ENCODE results near the gene PACS1. TPM values are rescaled to one million over a fixed set of nuclear protein-coding genes. Genes with fewer than 3 reads are reported as not detected.

Gene PACS1
- total RNA-seq, 6 experiments from 2014 or later, result 5.8 to 23.7 (median 12.5) TPM

GRCh38 chr11:66146940-66147339 is 76.9 kb downstream of the PACS1 start:
- TF ChIP-seq CTCF (IDR thresholded peaks at IDR 0.05) (no peak), POLR2A (IDR thresholded peaks at IDR 0.05) (no peak)
- H3K27ac ChIP-seq, result no peak overlapping the region
- H3K4me3 ChIP-seq, result no peak overlapping the region
- no peaks in the 10 kb centered on the region for H3K27me3 ChIP-seq
- DNase-seq (no peak), ATAC-seq (no peak)
- 96% methylated on average over 3 of the region's 5 CpGs for WGBS (ENCODE audit: insufficient coverage, low coverage, low lambda C conversion rate, missing lambda C conversion rate)
- no peaks in the 10 kb centered on the region for H3K36me3 ChIP-seq
- H3K9me3 ChIP-seq, result no peaks in the 10 kb centered on the region
- intact Hi-C loops (cut with DNase I), result no loop called here
- H3K4me1 ChIP-seq, result peaks cover 0 to 6% (median 0%) of the 10 kb centered on the region in 4 donors

GRCh38 chr11:66150140-66150539 is 80.1 kb downstream of the PACS1 start:
- no peak overlapping the region for H3K4me3 ChIP-seq
- TF ChIP-seq CTCF (IDR thresholded peaks at IDR 0.05) (no peak), POLR2A (IDR thresholded peaks at IDR 0.05) (no peak)
- DNase-seq, result no peak
- no peaks in the 10 kb centered on the region for H3K9me3 ChIP-seq
- no peak overlapping the region for H3K27ac ChIP-seq
- no peaks in the 10 kb centered on the region for H3K27me3 ChIP-seq
- no peaks in the 10 kb centered on the region for H3K36me3 ChIP-seq
- WGBS (ENCODE audit: insufficient coverage, low coverage, low lambda C conversion rate, missing lambda C conversion rate), result 28% methylated on average over 2 of the region's 2 CpGs
- intact Hi-C loops (cut with DNase I), result no loop called here
- peaks cover 0 to 6% (median 0%) of the 10 kb centered on the region in 4 donors for H3K4me1 ChIP-seq
- ATAC-seq, result peak in 3 of 4 donors; percentile 25 to 30 (median 29)

- Histone ChIP-seq H3K27ac (no peak overlapping the region), H3K4me3 (no peak overlapping the region), H3K4me1 (peaks cover 0 to 6% (median 0%) of the 10 kb centered on the region in 4 donors), H3K9me3 (no peaks in the 10 kb centered on the region), H3K27me3 (no peaks in the 10 kb centered on the region), H3K36me3 (no peaks in the 10 kb centered on the region)
- ATAC-seq, result no peak
- no peak for TF ChIP-seq POLR2A (IDR thresholded peaks at IDR 0.05)
- no peak for TF ChIP-seq CTCF (IDR thresholded peaks at IDR 0.05)
- DNase-seq, result no peak
- intact Hi-C loops (cut with DNase I), result no loop called here
These were observed 80.7 kb downstream of the PACS1 start for GRCh38 chr11:66150725-66151124.

- no peaks in the 10 kb centered on the region for H3K9me3 ChIP-seq
- no peak overlapping the region for H3K27ac ChIP-seq
- peaks cover 0 to 6% (median 0%) of the 10 kb centered on the region in 4 donors for H3K4me1 ChIP-seq
- H3K4me3 ChIP-seq, result no peak overlapping the region
- intact Hi-C loops (cut with DNase I), result no loop called here
- no peaks in the 10 kb centered on the region for H3K27me3 ChIP-seq
- ATAC-seq, result no peak
- no peaks in the 10 kb centered on the region for H3K36me3 ChIP-seq
- no peak for DNase-seq
- TF ChIP-seq POLR2A (IDR thresholded peaks at IDR 0.05), result no peak
- no peak for TF ChIP-seq CTCF (IDR thresholded peaks at IDR 0.05)
- 80% methylated on average over 4 of the region's 4 CpGs for WGBS (ENCODE audit: insufficient coverage, low coverage, low lambda C conversion rate, missing lambda C conversion rate)
These were observed 81.2 kb downstream of the PACS1 start for GRCh38 chr11:66151273-66151672.

GRCh38 chr11:66154109-66154508 is 84.0 kb downstream of the PACS1 start:
- intact Hi-C loops (cut with DNase I), result no loop called here
- 100% methylated on average over 2 of the region's 2 CpGs for WGBS (ENCODE audit: insufficient coverage, low coverage, low lambda C conversion rate, missing lambda C conversion rate)
- Histone ChIP-seq H3K27ac (no peak overlapping the region), H3K36me3 (no peaks in the 10 kb centered on the region), H3K4me3 (no peak overlapping the region), H3K4me1 (peaks cover 0 to 6% (median 0%) of the 10 kb centered on the region in 4 donors), H3K9me3 (no peaks in the 10 kb centered on the region), H3K27me3 (no peaks in the 10 kb centered on the region)
- no peak for ATAC-seq
- no peak for TF ChIP-seq CTCF (IDR thresholded peaks at IDR 0.05)
- no peak for DNase-seq

Data from right lobe of liver (tissue), 6 donors.